ENCODE results near the gene IDI2. TPM values are rescaled to one million over a fixed set of nuclear protein-coding genes. Genes with fewer than 3 reads are reported as not detected.

The IDI2 gene
- total RNA-seq, 1 experiment from 2014 or later: not detected

DNA sequence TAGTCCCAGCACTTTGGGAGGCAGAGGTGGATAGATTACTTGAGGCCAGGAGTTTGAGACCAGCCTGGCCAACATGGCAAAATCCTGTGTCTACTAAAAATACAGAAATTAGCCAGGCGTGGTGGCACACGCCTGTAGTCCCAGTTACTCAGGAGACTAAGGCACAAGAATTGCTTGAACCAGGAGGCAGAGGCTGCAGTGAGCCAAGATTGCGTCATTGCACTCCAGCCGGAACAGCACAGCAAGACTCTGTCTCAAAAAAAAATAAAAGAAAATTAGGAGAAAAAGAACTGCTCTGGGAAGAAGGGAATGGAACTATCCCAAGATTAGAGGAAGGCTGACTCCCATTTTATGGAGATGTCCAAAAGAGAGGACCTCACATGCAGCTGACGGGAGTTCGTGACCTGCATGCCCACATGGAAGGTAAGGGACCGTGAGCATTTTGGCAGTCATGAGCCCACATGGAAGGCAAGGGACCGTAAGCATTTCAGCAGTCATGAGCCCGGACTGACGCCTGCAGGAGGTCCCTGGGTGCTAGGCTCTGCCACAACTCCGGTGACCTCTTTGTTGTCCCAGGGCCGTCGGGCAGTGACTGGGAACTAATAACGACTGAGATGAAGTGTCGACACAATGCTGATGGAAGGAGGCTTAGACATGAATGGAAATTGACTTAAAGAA, 56.0 kb downstream of the IDI2 start:
- in situ Hi-C loops (cut with HindIII; ENCODE audit: low sequenced_read_pairs): loop anchor here (5.0 kb wide), 1 partner anchor 102 kb away; no protein-coding TSS in a partner anchor

More for the DNA sequence above, 56.0 kb downstream of the IDI2 start:
- no peak for DNase-seq (ENCODE audit: low spot score)

Other genes starting within 250 kb of the IDI2 start
- 15.2 and 24.3 TPM in 2 replicates for gene LARP4B, start 94.2 kb downstream of the IDI2 start, total RNA-seq (2014; rRNA removed; shearing (Covaris generic))
- gene GTPBP4, start 37.4 kb downstream of the IDI2 start, total RNA-seq (2014; rRNA removed; shearing (Covaris generic)): 79.6 and 88.8 TPM in 2 replicates
- 101 and 134 TPM in 2 replicates for gene IDI1, start 23.3 kb upstream of the IDI2 start, total RNA-seq (2014; rRNA removed; shearing (Covaris generic))
- 8.7 and 12.6 TPM in 2 replicates for gene WDR37, start 30.5 kb upstream of the IDI2 start, total RNA-seq (2014; rRNA removed; shearing (Covaris generic))